HG02938 (cell line): Measurements from ENCODE around the gene LIMA1.
"Not testable (repeated sequence)": the region's sequence is repeated elsewhere in the genome, so short reads cannot be mapped to it uniquely, and the experiment has no call there.

Source experiments
- ATAC-seq: cut with Tn5 transposase; IDR thresholded peaks from one replicate; pipeline ENCODE4 v1.9.1; 2021; ENCODE audit warnings: mild to moderate bottlenecking, moderate library complexity; ENCODE audit not compliant: unreplicated experiment

Gene LIMA1

DNA sequence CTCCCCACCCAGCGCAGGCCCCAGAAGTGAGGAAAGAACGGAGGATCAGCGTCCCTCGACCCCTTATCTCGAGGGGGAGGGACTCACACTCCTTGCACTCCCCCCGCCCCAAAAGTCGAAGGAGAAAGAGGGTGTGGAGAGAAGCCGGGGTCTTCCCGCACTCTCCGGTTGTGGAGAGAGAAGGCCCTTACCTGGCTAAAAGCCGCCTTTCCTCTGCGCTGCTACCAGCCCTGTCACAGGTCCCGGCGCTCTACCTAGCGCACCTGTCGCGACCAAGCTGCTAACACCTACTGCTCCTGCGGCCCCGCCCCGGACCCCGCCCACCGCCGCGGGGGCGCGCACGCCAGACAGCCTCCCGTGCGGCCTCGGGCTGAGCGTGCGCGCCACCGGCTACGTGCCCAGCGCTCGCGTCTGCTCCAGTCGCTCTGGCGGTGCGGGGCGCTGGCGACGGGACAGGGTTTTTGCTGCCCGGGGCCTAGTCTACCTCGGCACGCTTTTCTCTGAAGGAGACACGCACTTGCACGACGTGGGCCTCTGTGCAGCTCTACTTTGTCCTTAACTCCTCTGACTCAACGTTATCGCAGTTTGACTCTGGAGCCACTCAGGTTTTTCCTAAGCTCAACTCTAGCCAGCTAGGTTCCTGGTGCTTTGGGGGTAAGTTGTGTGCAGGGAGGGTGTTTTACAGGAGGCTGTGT lies at the start of gene LIMA1:
TSS of gene LIMA1 (minus strand) at position 292 of the 695 bp plus-strand sequence. CDS start 34,769 bp downstream, outside the sequence.
- peak; percentile 49 for ATAC-seq

DNA sequence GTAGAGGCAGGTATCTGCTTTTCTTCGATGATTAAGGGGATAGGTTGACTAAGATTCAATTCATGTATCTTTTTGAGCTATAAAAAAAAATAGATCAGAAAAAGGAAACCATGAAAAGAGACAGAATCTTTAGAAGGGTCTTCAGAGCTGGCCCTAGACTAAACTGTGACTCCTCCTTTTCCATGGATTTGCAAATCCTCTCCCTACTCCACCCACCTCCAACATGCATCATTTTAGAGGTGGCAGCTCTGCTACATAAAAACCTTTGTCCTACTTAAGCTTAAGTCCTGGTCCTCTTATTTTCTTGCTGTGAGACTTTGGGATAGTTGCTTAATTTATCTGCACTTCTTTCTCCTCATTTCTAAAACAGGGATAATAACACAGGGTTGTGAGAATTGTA lies 48.4 kb upstream of the LIMA1 start:
- no peak for ATAC-seq

DNA sequence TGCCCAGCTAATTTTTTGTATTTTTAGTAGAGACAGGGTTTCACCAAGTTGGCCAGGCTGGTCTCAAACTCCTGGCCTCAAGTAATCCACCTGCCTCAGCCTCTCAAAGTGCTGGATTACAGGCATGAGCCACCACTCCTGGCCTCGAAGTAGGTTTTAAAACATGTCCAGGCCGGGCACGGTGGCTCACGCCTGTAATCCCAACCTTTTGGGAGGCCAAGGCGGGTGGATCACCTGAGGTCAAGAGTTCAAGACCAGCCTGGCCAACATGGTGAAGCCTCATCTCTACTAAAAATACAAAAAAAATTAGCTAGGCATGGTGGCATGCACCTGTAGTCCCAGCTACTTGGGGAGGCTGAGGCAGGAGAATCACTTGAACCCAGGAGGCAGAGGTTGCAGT lies 45.3 kb upstream of the LIMA1 start:
- not testable (repeated sequence) for ATAC-seq

DNA sequence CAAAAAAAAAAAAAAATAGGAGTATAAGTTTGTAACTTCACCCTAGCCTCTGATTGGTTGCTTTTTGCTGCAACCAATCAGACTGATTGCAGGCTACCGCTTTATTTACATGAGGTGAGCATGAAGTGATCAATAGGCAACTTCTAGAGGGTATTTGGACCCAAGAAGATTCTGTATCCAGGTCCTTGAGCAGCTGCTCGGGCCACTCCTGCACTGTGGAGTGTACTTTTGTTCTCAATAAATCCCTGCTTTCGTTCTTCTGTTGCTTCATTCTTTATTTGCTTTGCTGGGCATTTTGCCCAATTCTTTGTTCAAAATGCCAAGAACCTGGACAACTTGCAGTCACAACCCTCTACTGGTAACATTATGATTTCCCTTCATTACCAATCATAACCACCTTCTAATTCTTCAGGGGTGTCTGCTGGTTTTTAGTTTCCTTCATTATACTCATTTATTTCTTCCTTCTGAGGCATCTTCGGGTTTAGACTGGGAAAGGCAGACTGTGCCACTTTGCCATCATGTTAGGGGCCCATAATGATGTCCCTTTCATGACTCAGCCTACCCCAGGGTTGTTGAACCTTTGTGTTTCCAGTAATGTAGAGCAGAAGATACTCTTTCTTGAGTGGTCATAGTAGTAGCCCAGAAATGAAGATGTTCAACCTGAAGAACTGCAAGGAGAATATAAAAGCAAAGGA lies 43.4 kb upstream of the LIMA1 start:
- no peak for ATAC-seq

DNA sequence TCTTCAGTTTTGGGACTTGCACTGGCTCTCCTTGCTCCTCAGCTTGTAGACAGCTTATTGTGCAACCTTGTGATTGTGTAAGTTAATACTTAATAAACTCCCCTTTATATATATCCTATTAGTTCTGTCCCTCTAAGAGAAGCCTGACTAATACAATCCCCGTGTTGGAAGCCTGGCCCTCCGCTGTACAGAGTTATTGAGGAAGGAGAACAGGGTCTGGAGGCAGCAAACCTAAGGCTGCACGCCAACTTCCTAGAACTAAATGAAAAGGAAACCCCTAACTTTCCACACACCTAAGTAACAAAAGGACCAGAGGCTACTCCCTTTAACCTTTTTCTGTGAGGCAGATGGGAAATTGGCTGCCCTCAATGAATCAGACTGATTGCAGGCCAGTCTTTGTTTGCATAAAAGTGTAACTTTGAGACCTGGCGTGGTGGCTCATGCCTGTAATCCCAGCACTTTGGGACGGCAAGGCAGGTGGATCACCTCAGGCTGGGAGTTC lies 42.6 kb upstream of the LIMA1 start:
- ATAC-seq: no peak

DNA sequence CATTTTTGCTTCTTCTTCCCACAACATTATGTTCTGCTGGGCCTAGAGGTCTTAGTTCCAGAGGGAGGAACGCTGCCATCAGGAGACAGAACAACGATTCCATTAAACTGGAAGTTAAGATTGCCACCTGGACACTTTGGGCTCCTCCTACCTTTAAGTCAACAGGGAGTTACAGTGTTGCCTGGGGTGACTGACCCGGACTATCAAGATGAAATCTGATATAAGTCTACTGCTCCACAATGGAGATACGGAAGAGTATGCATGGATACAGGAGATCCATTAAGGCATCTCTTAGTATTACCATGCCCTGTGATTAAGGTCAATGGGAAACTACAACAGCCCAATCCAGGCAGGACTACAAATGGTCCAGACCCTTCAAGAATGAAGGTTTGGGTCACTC lies 41.5 kb upstream of the LIMA1 start:
- ATAC-seq: not testable (repeated sequence)

DNA sequence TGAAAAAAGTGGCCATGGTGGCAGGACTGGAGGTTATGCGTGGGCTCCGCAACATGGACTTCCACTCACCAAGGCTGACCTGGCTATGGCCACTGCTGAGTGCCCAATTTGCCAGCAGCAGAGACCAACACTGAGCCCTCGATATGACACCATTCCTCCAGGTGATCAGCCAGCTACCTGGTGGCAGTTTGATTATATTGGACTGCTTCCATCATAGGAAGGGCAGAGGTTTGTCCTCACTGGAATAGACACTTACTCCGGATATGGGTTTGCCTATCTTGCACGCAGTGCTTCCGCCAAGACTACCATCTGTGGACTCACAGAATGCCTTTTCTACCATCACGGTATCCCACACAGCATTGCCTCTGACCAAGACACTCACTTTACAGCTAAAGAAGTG lies 40.8 kb upstream of the LIMA1 start:
- ATAC-seq: not testable (repeated sequence)

DNA sequence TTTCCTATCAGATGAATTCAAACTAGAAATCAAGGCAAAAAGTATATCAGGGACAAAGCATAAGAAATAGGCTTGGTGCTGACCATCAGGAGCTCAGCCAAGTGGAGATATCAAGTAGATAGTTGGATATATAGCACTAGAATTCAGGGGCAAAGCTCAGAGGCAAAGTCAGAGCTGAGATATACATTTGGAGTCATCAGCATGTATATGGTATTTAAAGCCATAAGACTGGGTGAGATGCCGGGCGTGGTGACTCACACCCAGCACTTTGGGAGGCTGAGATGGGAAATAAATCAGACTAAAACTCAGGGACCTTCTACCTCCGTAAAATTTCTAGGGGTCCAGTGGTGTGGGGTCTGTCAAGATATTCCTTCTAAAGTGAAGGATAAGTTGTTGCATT lies 38.9 kb upstream of the LIMA1 start:
- ATAC-seq: no peak

DNA sequence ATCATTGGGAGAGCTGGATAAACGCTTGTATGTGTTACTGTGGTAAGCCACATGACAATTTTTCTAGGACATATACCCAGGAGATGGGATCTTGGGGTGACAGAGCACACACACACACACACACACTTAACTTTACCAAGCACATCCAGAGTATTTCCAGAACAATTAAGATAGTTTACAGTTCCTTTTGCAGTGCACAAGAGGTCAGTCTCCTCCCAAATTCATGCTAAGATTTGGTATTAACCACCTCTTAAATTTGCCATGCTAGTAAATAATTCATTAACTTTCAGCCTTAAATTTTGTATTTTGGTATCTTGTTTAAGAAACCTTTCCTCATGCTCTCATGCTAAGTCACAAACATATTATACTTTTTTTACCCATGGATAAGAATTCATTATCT lies 33.9 kb upstream of the LIMA1 start:
- no peak for ATAC-seq

DNA sequence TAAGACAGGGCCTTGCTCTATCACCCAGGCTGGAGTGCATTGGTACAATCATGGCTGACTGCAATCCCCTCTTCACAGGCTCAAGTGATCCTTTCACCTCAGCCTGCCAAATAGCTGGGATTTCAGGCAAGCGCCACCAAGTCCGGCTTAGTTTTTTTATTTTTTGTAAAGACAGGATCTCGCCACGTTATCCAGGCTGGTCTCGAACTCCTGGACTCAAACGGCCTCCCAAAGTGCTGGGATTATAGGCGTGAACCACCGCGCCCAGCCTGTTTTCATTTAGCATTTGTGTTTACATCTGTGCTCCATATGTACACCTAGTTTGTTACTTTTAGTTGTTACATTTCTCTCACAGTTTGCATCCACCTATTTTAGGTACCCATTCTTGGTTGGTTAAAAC lies 32.5 kb upstream of the LIMA1 start:
- ATAC-seq: no peak

DNA sequence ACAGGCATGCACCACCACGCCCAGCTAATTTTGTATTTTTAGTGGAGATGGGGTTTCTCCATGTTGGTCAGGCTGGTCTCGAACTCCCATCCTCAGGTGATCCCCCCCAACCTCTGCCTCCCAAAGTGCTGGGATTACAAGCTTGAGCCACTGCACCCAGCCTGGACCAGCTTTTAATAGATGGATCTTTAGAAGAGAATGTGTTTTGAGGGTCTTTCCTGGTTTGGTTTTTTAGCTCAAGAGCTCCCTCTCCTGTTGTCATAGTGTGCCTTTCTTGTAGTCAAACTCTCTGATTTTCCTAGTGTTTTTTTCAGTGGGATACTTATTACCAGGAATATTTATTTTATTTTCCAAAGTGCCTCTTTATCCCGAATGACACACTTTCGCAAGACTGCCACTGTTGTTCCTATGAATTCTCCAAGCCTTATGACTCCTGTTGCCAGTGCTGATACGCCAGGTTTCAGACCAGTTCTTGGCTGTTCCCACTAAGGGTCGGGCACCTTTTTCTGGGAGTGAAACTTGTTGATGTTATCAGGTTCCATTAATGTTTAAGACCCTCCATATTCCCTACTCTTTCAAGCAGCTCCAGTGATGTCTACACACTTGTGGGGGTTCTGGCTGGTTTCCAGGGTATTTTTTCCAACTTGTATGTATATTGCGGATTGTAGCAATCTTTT lies 31.5 kb upstream of the LIMA1 start:
- ATAC-seq: no peak

DNA sequence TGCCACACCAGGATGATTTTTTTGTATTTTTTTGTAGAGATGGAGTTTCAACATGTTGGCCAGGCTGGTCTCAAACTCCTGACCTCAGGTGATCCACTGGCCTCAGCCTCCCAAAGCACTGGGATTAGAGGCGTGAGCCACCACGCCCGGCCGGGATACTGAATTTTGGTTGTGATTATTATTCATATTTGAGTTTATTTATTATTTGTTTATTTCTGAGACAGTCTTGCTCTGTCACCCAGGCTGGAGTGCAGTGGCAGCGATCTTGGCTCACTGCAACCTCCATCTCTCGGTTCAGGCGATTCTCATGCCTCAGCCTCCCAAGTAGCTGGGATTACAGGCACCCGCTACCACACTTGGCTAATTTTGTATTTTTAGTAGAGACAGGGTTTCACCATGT lies 30.7 kb upstream of the LIMA1 start:
- ATAC-seq: not testable (repeated sequence)

DNA sequence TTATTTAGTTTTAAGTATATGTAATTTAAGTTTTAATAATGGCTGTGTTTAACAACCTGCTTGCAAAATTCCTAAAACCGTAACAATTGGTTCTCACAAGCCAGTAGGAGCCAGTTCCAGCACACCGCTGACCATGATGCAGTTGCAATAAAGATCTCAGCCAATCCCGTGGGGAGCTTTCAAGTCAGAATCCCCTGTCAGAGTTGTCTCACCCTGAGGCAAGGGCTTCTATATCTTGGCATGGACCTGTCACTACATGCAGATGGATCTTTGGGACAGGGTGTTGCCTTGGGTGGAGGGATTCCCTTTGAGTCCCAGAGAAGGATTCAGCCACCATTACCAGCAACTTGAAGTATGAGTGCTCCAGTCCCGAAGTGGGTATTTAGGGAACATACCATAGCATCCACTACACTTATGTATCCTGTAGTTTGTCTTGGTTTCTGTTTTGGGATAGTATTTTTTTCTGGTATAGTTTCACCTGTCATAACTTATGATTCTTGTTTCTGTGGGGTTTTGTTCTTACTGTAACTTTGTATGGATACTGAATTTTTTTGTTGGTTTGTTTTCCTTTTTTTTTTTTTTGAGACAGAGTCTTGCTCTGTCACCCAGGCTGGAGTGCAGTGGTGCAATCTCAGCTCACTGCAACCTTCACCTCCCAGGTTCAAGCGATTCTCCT lies 30.1 kb upstream of the LIMA1 start:
- ATAC-seq: no peak

DNA sequence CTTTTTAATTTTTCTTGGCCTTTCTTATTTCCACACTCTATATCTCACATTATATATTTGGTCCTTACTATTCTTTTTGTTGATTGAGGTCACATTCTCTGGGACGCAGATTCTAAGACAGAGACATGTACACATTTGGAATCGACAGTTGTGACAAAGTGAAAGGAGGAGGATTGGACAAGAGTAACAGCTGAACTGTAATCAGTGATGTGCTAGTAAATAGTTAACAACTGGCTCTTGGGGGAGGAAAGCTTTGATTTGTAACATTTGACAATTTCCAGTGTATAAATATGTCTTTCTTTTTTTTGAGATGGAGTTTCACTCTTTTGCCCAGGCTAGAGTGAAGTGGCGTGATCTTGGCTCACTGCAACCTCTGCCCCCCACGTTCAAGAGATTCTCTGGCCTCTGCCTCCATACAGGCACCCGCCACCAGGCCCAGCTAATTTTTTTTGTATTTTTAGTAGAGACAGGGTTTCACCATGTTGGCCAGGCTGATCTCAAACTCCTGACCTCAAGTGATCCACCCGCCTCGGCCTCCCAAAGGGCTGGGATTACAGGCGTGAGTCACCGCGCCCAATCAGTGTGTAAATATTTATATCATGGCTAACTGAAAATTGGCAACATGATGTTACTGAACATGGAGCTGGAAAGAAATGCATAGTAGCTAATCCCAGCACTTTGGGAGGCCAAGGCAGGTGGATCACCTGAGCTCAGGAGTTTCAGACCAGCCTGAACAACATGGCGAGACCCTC lies 28.7 kb upstream of the LIMA1 start:
- not testable (repeated sequence) for ATAC-seq

DNA sequence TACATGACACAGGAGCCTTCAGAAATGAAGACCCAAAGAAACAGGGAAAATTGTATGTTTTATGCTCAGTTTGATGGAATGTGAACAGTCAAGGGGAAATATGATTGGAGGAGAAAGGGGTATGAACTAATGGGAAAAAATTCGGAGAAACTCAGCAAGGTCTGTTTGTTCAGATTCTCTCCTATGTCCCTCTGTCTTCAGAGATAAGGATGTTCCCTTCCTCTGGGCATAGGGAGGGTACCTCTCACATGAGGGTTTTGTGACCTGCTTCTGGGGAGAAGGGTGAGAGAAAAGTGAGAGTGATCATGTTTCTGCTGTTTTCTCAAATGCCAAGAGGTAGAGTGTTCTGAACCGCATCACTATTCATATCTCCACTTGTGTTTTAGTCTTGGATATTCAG lies 26.6 kb upstream of the LIMA1 start:
- no peak for ATAC-seq

DNA sequence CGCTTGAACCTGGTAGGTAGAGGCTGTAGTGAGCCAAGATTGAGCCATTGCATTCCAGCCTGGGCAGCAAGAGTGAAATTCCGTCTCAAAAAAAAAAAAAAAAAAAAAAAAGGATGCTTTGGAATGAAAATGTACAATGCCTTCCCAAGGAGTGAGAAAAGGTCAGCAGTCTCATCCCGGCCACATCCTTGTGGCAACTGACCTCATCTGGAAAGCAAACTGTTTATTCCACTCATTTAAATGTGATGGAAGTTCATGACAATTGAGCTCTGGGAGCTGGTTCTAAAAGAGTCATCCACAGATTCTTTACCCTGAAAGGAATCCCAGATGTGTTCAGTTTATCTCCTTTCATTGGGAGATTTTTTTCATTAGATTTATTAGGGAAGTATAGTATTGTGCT lies 19.4 kb upstream of the LIMA1 start:
- no peak for ATAC-seq

DNA sequence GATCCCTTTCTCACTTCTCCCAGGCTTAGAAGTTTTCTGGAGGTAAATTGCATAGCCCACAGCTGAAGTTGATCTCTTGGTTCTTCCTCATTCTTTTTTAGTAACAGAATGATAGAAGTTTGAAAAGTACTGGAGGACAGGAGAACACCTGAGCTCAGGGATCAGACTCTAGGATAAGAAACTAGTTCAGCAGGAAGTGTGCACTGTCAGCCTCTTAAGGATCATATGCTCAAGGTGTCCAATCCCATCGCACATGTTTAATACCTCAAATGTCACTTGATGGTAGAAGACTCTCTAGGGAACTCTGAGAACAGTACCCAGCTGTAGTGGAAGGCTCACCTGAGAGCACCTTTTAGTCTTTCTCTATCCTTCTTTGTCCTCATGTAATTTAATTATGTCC lies 14.7 kb upstream of the LIMA1 start:
- no peak for ATAC-seq

DNA sequence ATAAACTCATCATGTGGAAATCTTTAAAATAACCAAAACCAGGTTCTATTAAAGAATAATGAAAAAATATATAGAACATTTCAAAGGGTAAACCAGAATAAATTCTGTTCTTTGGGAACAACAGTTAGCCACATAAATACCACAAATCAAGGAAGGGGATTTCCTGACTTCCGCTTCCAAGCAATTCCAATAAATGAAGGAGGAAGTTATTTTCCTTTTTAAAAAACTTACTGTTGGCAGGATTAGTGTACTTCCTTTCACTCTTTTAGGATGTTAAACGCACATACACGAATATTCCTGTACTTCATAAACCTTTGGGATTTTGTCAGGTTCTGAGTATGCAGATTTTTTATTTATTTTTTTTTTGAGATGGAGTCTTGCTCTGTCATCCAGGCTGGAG lies 13.7 kb upstream of the LIMA1 start:
- no peak for ATAC-seq

DNA sequence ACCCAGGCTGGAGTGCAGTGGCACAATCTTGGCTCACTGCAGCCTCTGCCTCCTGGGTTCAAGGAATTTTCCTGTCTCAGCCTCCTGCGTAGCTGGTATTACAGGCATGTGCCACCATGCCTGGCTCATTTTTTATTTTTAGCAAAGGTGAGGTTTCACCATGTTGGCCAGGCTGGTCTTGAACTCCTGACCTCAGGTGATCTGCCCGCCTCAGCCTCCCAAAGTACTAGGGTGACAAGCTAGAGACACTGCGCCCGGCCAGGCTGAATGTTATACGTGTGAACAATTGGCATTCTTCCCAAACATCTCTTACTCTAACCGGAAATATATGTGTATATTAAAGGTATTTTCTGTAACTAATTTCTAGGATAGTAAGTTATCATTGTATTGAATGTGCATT lies 13.2 kb upstream of the LIMA1 start:
- no peak for ATAC-seq

DNA sequence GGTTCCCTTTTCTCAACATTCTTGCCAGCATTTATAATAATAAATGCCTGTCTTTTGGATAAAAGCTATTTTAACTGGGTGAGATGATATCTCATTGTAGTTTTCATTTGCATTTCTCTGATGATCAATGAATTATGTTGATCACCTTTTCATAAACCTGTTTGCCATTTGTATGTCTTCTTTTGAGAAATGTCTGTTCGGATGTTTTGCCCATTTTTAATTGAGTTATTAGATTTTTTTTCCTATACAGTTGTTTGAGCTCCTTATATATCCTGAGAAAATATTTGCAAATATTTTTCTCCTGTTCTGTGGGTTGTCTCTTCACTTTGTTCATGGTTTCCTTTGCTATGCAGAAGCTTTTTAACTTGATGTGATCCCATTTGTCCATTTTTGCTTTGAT lies 8.1 kb upstream of the LIMA1 start:
- no peak for ATAC-seq

DNA sequence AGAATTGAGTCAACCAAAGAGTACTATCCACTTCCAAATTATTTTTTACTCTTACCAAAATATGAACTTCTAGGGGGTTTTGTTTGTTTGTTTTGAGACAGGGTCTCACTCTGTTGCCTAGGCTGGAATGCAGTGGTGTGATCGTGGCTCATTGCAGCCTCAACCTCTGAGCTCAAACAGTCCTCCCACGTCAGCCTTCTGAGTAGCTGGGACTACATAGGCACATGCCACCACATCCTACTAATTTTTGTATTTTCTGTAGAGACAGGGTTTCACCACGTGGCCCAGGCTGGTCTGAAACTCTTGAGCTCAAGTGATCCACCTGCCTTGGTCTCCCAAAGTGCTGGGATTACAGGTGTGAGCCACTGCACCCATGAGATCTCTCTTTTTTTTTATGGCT lies 7.4 kb upstream of the LIMA1 start:
- ATAC-seq: not testable (repeated sequence)
